Suprapubic skin (tissue), 3 donors: ENCODE results near the gene DCPS.

Source experiments
- CTCF ChIP-seq, 2 donors: fragments of 200-600 bp in 1 of 2; fragments of 450-650 bp in 1 of 2; sonication (generic) in 1 of 2; IDR thresholded peaks; one replicate each; pipeline ENCODE4 v1.5.1; 2016 to 2019; ENCODE audit warnings: antibody characterized with exemption in 2 of 2, mild to moderate bottlenecking in 1 of 2, moderate library complexity in 1 of 2
- EP300 ChIP-seq: sonication (generic); formaldehyde crosslinking; IDR thresholded peaks from one replicate; pipeline ENCODE4 v1.6.1; 2017; ENCODE audit warnings: antibody characterized with exemption
- POLR2A ChIP-seq, 2 donors: fragments of 450-650 bp; IDR thresholded peaks; one replicate each; pipeline ENCODE4 v1.6.1; 2017; ENCODE audit warnings: antibody characterized with exemption in 2 of 2, mild to moderate bottlenecking in 2 of 2, moderate library complexity in 2 of 2

GRCh38 chr11:126267650-126268049 lies 36.2 kb upstream of the DCPS start:
- TF ChIP-seq POLR2A (IDR thresholded peaks at IDR 0.05) (no peak), CTCF (IDR thresholded peaks at IDR 0.05) (no peak), EP300 (no peak)
